T-helper 17 cell (primary cell): ENCODE data around the gene TUFM. TPM values are rescaled to one million over a fixed set of nuclear protein-coding genes. Genes with fewer than 3 reads are reported as not detected.
A peak's percentile ranks its signal among the peaks of the same experiment; 100 is the strongest.
"Not testable (repeated sequence)": the region's sequence is repeated elsewhere in the genome, so short reads cannot be mapped to it uniquely, and the experiment has no call there.

ENCODE experiments used
- ATAC-seq: fragments of 150-1000 bp; cut with Tn5 transposase; 2 replicates; pipeline ENCODE4 v1.10.0; 2021; ENCODE audit warnings: mild to moderate bottlenecking, moderate library complexity
- DNase-seq, 3 donors: peaks; one replicate each; pipeline versions ENCODE4 v3.0.0 to v3.0.0-alpha.2; 2020 to 2021
- H3K9me3 ChIP-seq: one replicate; pipeline ENCODE4 v1.7.0; 2013; ENCODE audit warnings: low read length, mild to moderate bottlenecking; ENCODE audit not compliant: control insufficient read depth, poor library complexity, severe bottlenecking
- H3K27ac Mint-ChIP-seq: one replicate; pipeline ENCODE4 v1.8.0; 2022; ENCODE audit warnings: mild to moderate bottlenecking, moderate library complexity, mixed read lengths
- H3K27me3 Mint-ChIP-seq: one replicate; pipeline ENCODE4 v1.8.0; 2022; ENCODE audit warnings: mixed read lengths
- H3K36me3 Mint-ChIP-seq: one replicate; pipeline ENCODE4 v1.8.0; 2022; ENCODE audit warnings: low read depth, mixed read lengths
- H3K4me1 Mint-ChIP-seq: one replicate; pipeline ENCODE4 v1.8.0; 2022; ENCODE audit warnings: mild to moderate bottlenecking, mixed read lengths
- H3K4me3 Mint-ChIP-seq: one replicate; pipeline ENCODE4 v1.8.0; 2022; ENCODE audit warnings: mild to moderate bottlenecking, moderate library complexity, mixed read lengths
- total RNA-seq, 4 donors: library from RNA in 2 of 4; stranded (reverse) in 2 of 4; gene quantifications; one replicate each; pipeline ENCODE4 v1.2.3 and lab custom pipeline; 2022 to 2026

The TUFM gene
- 100 to 1,000 TPM in 1 of 2 donors, 10 to 100 TPM in 1; 78.5 to 103 TPM for total RNA-seq
- total RNA-seq (lab: John Stamatoyannopoulos, UW) = 75.4 to 148 reads per million in 2 donors

GRCh38 chr16:28846080-28846932 is at the start of gene TUFM:
Gene TUFM, minus strand, starts transcription at chr16:28846348. Its CDS starts 79 bp downstream, at chr16:28846269.
- no peaks in the 10 kb centered on the region for H3K36me3 Mint-ChIP-seq
- peaks cover 25% of the 10 kb centered on the region for H3K4me1 Mint-ChIP-seq
- H3K27me3 Mint-ChIP-seq = no peaks in the 10 kb centered on the region
- ATAC-seq (peak; percentile 96), DNase-seq (peak; percentile 94 to 97 (median 96))
- peak within 1 kb of the TSS; percentile 98 for H3K27ac Mint-ChIP-seq
- H3K9me3 ChIP-seq = no peaks in the 10 kb centered on the region
- peak within 1 kb of the TSS; percentile 95 for H3K4me3 Mint-ChIP-seq

GRCh38 chr16:28895609-28896008 is 49.5 kb upstream of the TUFM start:
- no peaks in the 10 kb centered on the region for H3K36me3 Mint-ChIP-seq
- ATAC-seq = no peak
- DNase-seq = no peak
- no peak overlapping the region for H3K27ac Mint-ChIP-seq
- peaks cover 2% of the 10 kb centered on the region for H3K4me1 Mint-ChIP-seq
- no peak overlapping the region for H3K4me3 Mint-ChIP-seq
- H3K27me3 Mint-ChIP-seq = no peaks in the 10 kb centered on the region
- H3K9me3 ChIP-seq = no peaks in the 10 kb centered on the region

GRCh38 chr16:28893291-28893690 is 47.1 kb upstream of the TUFM start:
- ATAC-seq (no peak), DNase-seq (no peak)
- Mint-ChIP-seq H3K4me3 (no peak overlapping the region), H3K27me3 (no peaks in the 10 kb centered on the region), H3K4me1 (peaks cover 2% of the 10 kb centered on the region), H3K36me3 (no peaks in the 10 kb centered on the region), H3K27ac (no peak overlapping the region)
- no peaks in the 10 kb centered on the region for H3K9me3 ChIP-seq

GRCh38 chr16:28891964-28892890 is 46.1 kb upstream of the TUFM start:
- DNase-seq (no peak), ATAC-seq (no peak)
- Mint-ChIP-seq H3K36me3 (no peaks in the 10 kb centered on the region), H3K4me3 (no peak overlapping the region), H3K27me3 (no peaks in the 10 kb centered on the region), H3K4me1 (peaks cover 2% of the 10 kb centered on the region), H3K27ac (no peak overlapping the region)
- H3K9me3 ChIP-seq = no peaks in the 10 kb centered on the region

GRCh38 chr16:28890355-28890754 is 44.2 kb upstream of the TUFM start:
- DNase-seq, H3K4me1 Mint-ChIP-seq, H3K27me3 Mint-ChIP-seq, H3K4me3 Mint-ChIP-seq, H3K27ac Mint-ChIP-seq, H3K36me3 Mint-ChIP-seq, ATAC-seq, H3K9me3 ChIP-seq: not testable (repeated sequence)

- no peak for ATAC-seq
- Mint-ChIP-seq H3K4me3 (no peak overlapping the region), H3K4me1 (peaks cover 4% of the 10 kb centered on the region), H3K27me3 (peaks cover 9% of the 10 kb centered on the region), H3K27ac (no peak overlapping the region), H3K36me3 (peaks cover 5% of the 10 kb centered on the region)
- no peaks in the 10 kb centered on the region for H3K9me3 ChIP-seq
- DNase-seq = no peak
Observed at GRCh38 chr16:28886945-28887344, 40.8 kb upstream of the TUFM start.

GRCh38 chr16:28884045-28884444 is 37.9 kb upstream of the TUFM start:
- no peaks in the 10 kb centered on the region for H3K9me3 ChIP-seq
- peaks cover 5% of the 10 kb centered on the region for H3K36me3 Mint-ChIP-seq
- peaks cover 17% of the 10 kb centered on the region for H3K4me1 Mint-ChIP-seq
- no peak for DNase-seq
- no peak overlapping the region for H3K27ac Mint-ChIP-seq
- H3K4me3 Mint-ChIP-seq = no peak overlapping the region
- H3K27me3 Mint-ChIP-seq = peaks cover 15% of the 10 kb centered on the region
- no peak for ATAC-seq

- peaks cover 5% of the 10 kb centered on the region for H3K36me3 Mint-ChIP-seq
- H3K27me3 Mint-ChIP-seq = peaks cover 15% of the 10 kb centered on the region
- no peak overlapping the region for H3K27ac Mint-ChIP-seq
- no peak overlapping the region for H3K4me3 Mint-ChIP-seq
- H3K4me1 Mint-ChIP-seq = peaks cover 18% of the 10 kb centered on the region
- no peak for ATAC-seq
- DNase-seq = no peak
- no peaks in the 10 kb centered on the region for H3K9me3 ChIP-seq
Observed at GRCh38 chr16:28883221-28883996, 37.3 kb upstream of the TUFM start.

GRCh38 chr16:28882551-28883160 is 36.5 kb upstream of the TUFM start:
- Mint-ChIP-seq H3K4me3 (no peak overlapping the region), H3K27me3 (peaks cover 15% of the 10 kb centered on the region), H3K36me3 (peaks cover 5% of the 10 kb centered on the region), H3K27ac (no peak overlapping the region), H3K4me1 (peaks cover 19% of the 10 kb centered on the region)
- DNase-seq (no peak), ATAC-seq (no peak)
- no peaks in the 10 kb centered on the region for H3K9me3 ChIP-seq

GRCh38 chr16:28881565-28881964 is 35.4 kb upstream of the TUFM start:
- Mint-ChIP-seq H3K27me3 (peaks cover 15% of the 10 kb centered on the region), H3K4me3 (peak overlapping the region; percentile 88), H3K27ac (peak overlapping the region; percentile 37), H3K4me1 (peaks cover 19% of the 10 kb centered on the region)
- H3K36me3 Mint-ChIP-seq, H3K9me3 ChIP-seq, DNase-seq, ATAC-seq: not testable (repeated sequence)

GRCh38 chr16:28880955-28881354 is 34.8 kb upstream of the TUFM start:
- peak overlapping the region; percentile 37 for H3K27ac Mint-ChIP-seq
- peaks cover 19% of the 10 kb centered on the region for H3K4me1 Mint-ChIP-seq
- DNase-seq = no peak
- H3K36me3 Mint-ChIP-seq = peaks cover 5% of the 10 kb centered on the region
- peak overlapping the region; percentile 88 for H3K4me3 Mint-ChIP-seq
- no peak for ATAC-seq
- no peaks in the 10 kb centered on the region for H3K9me3 ChIP-seq
- H3K27me3 Mint-ChIP-seq = peaks cover 15% of the 10 kb centered on the region

- Mint-ChIP-seq H3K27ac (peak overlapping the region; percentile 37), H3K27me3 (peaks cover 15% of the 10 kb centered on the region)
Observed at GRCh38 chr16:28880589-28880915, 34.4 kb upstream of the TUFM start.

More at GRCh38 chr16:28880589-28880915, 34.4 kb upstream of the TUFM start:
- H3K9me3 ChIP-seq = no peaks in the 10 kb centered on the region
- ATAC-seq = no peak
- no peak for DNase-seq
- Mint-ChIP-seq H3K4me1 (peaks cover 19% of the 10 kb centered on the region), H3K36me3 (peaks cover 5% of the 10 kb centered on the region), H3K4me3 (peak overlapping the region; percentile 88)
